IMR-90 (cell line): ENCODE data around the gene TSPAN32. TPM values are rescaled to one million over a fixed set of nuclear protein-coding genes. Genes with fewer than 3 reads are reported as not detected.

ENCODE experiments used
- ATAC-seq: fragments of 200-7000 bp; cut with Tn5 transposase; 2 replicates; pipeline ENCODE4 v1.9.1; 2020; ENCODE audit warnings: low read depth, mild to moderate bottlenecking, moderate library complexity
- BruUV-seq: library from RNA; stranded (reverse); fragments of 400-500 nt; replicated peaks from 2 replicates; lab custom pipeline; 2021; lab: Mats Ljungman, UMichigan
- CTCF ChIA-PET: fragments of 300-600 bp; formaldehyde crosslinking; extraction: SDS; loops from one replicate; lab custom pipeline; 2021; ENCODE audit warnings: antibody characterized with exemption; lab: Yijun Ruan, JAX
- POLR2A ChIA-PET: fragments of 300-600 bp; sonication (Branson Sonifier 250); formaldehyde crosslinking; loops from one replicate; lab custom pipeline; 2022; ENCODE audit warnings: antibody characterized with exemption; ENCODE audit not compliant: unreplicated experiment; lab: Charles Lee
- DNase-seq: peaks from one replicate; pipeline ENCODE4 v3.0.0; 2013
- H2AFZ ChIP-seq: replicated peaks from 2 replicates; pipeline ENCODE3; 2013; ENCODE audit warnings: low read length, mild to moderate bottlenecking; ENCODE audit not compliant: poor library complexity
- H2AK5ac ChIP-seq: 2 replicates; pipeline ENCODE4 v1.6.1; 2013; ENCODE audit warnings: low read depth, low read length, inconsistent platforms
- H2AK9ac ChIP-seq: replicated peaks from 2 replicates; pipeline ENCODE3; 2013; ENCODE audit warnings: mild to moderate bottlenecking, low read depth, low read length, moderate library complexity; ENCODE audit not compliant: poor library complexity
- H2BK120ac ChIP-seq: 2 replicates; pipeline ENCODE4 v1.6.1; 2013; ENCODE audit warnings: low read depth, low read length, inconsistent platforms
- H2BK15ac ChIP-seq: 3 replicates; pipeline ENCODE4 v1.6.1; 2013; ENCODE audit warnings: low read depth, low read length, inconsistent platforms
- H2BK20ac ChIP-seq: 2 replicates; pipeline ENCODE4 v1.6.1; 2013; ENCODE audit warnings: low read depth, mild to moderate bottlenecking, inconsistent platforms, low read length, moderate library complexity
- H2BK5ac ChIP-seq: 2 replicates; pipeline ENCODE4 v1.6.1; 2013; ENCODE audit warnings: mild to moderate bottlenecking, low read depth, low read length, inconsistent platforms; ENCODE audit not compliant: poor library complexity, severe bottlenecking
- H3K14ac ChIP-seq: replicated peaks from 2 replicates; pipeline ENCODE4 v1.6.1; 2013; ENCODE audit warnings: low read depth, low read length, inconsistent platforms
- H3K18ac ChIP-seq: 2 replicates; pipeline ENCODE4 v1.6.1; 2013; ENCODE audit warnings: low read depth, low read length, control low read depth
- H3K23ac ChIP-seq: 2 replicates; pipeline ENCODE4 v1.6.1; 2013; ENCODE audit warnings: low read depth, low read length, inconsistent platforms
- H3K27ac ChIP-seq: 2 replicates; pipeline ENCODE4 v1.5.1; 2013; ENCODE audit warnings: mild to moderate bottlenecking, control low read depth, low read length; ENCODE audit not compliant: insufficient read depth
- H3K27me3 ChIP-seq: 2 replicates; pipeline ENCODE4 v1.6.1; 2013; ENCODE audit warnings: low read length; ENCODE audit not compliant: control insufficient read depth, insufficient read depth
- H3K36me3 ChIP-seq: 2 replicates; pipeline ENCODE4 v1.6.1; 2013; ENCODE audit warnings: low read length, mixed read lengths; ENCODE audit not compliant: control insufficient read depth, insufficient read depth
- H3K4ac ChIP-seq: 2 replicates; pipeline ENCODE4 v1.6.1; 2013; ENCODE audit warnings: low read depth, low read length, inconsistent platforms
- H3K4me1 ChIP-seq: 2 replicates; pipeline ENCODE4 v1.6.1; 2013; ENCODE audit warnings: low read length, mixed read lengths; ENCODE audit not compliant: control insufficient read depth, insufficient read depth
- H3K4me2 ChIP-seq: 2 replicates; pipeline ENCODE4 v1.6.1; 2013; ENCODE audit warnings: low read depth, mild to moderate bottlenecking, control low read depth, low read length, moderate library complexity
- H3K4me3 ChIP-seq: 2 replicates; pipeline ENCODE4 v1.5.1; 2013; ENCODE audit warnings: low read depth, mild to moderate bottlenecking, control low read depth, low read length, moderate library complexity; ENCODE audit not compliant: insufficient read depth
- H3K56ac ChIP-seq: 2 replicates; pipeline ENCODE4 v1.6.1; 2013; ENCODE audit warnings: low read length, inconsistent platforms; ENCODE audit not compliant: insufficient read depth; ENCODE audit errors: extremely low read depth
- H3K79me1 ChIP-seq, 2 experiments: 2 replicates each; pipeline ENCODE4 v1.6.1; 2013; ENCODE audit warnings: low read length in 2 of 2, inconsistent platforms in 1 of 2, low read depth in 1 of 2
- H3K9ac ChIP-seq: 2 replicates; pipeline ENCODE4 v1.6.1; 2013; ENCODE audit warnings: low read depth, low read length, control low read depth
- H3K9me1 ChIP-seq: 2 replicates; pipeline ENCODE4 v1.6.1; 2013; ENCODE audit warnings: low read length, inconsistent platforms; ENCODE audit not compliant: insufficient read depth
- H3K9me3 ChIP-seq: 2 replicates; pipeline ENCODE4 v1.6.1; 2013; ENCODE audit warnings: low read length; ENCODE audit not compliant: control insufficient read depth, insufficient read depth
- H4K20me1 ChIP-seq: 2 replicates; pipeline ENCODE4 v1.6.1; 2013; ENCODE audit warnings: low read length, inconsistent platforms; ENCODE audit not compliant: insufficient read depth
- H4K5ac ChIP-seq: 2 replicates; pipeline ENCODE4 v1.6.1; 2013; ENCODE audit warnings: mild to moderate bottlenecking, low read depth, low read length, control low read depth
- H4K8ac ChIP-seq, 2 experiments: 2 replicates each; pipeline ENCODE4 v1.6.1; 2013; ENCODE audit warnings: low read depth in 2 of 2, low read length in 2 of 2, control low read depth in 1 of 2, inconsistent platforms in 1 of 2
- H4K91ac ChIP-seq: 2 replicates; pipeline ENCODE4 v1.6.1; 2013; ENCODE audit warnings: low read depth, low read length, inconsistent platforms; ENCODE audit not compliant: insufficient read depth
- BHLHE40 ChIP-seq: fragments of 150-350 bp; IDR thresholded peaks from 2 replicates; pipeline ENCODE4 v1.6.1; 2016; ENCODE audit warnings: mild to moderate bottlenecking, low read depth, low read length
- CEBPB ChIP-seq: IDR thresholded peaks from 2 replicates; pipeline ENCODE4 v1.6.1; 2012; ENCODE audit warnings: low read depth, low read length, improper control_type of control experiment
- CTCF ChIP-seq: conservative IDR thresholded peaks from 2 replicates; pipeline ENCODE4 v1.5.1; 2012; ENCODE audit warnings: mild to moderate bottlenecking, low read depth, low read length, improper control_type of control experiment
- ELK1 ChIP-seq: fragments of 150-350 bp; IDR thresholded peaks from 2 replicates; pipeline ENCODE4 v1.6.1; 2016; ENCODE audit warnings: low read depth, mild to moderate bottlenecking, low read length, moderate library complexity, borderline replicate concordance
- MAZ ChIP-seq: IDR thresholded peaks from 2 replicates; pipeline ENCODE4 v1.6.1; 2012; ENCODE audit warnings: low read depth, mild to moderate bottlenecking, low read length, improper control_type of control experiment, moderate library complexity, borderline replicate concordance
- NFE2L2 ChIP-seq: fragments of 150-350 bp; IDR thresholded peaks from 2 replicates; pipeline ENCODE4 v1.6.1; 2016; ENCODE audit warnings: low read depth, mild to moderate bottlenecking, low read length
- RCOR1 ChIP-seq: IDR thresholded peaks from 2 replicates; pipeline ENCODE4 v1.6.1; 2012; ENCODE audit warnings: mild to moderate bottlenecking, low read length, improper control_type of control experiment; ENCODE audit not compliant: insufficient replicate concordance
- WGBS, 2 experiments: methylation state at CpG; one replicate each; pipeline versions ENCODE4 v1.1.5 to v1.1.7; 2013; ENCODE audit warnings: missing lambda C conversion rate in 2 of 2; ENCODE audit not compliant: insufficient read length in 1 of 2; ENCODE audit errors: extremely low coverage in 2 of 2; 5-methylcytosine and 5-hydroxymethylcytosine counted together
- dilution Hi-C: fragments of 300-500 bp; cut with HindIII; formaldehyde crosslinking; loops from one replicate; pipeline ENCODE4 v1.14.3; 2018; ENCODE audit warnings: low sequenced_read_pairs; ENCODE audit not compliant: unreplicated experiment
- in situ Hi-C: fragments of 300-500 bp; cut with MboI; formaldehyde crosslinking; loops from 3 replicates; pipeline ENCODE4 v1.14.3; 2019; ENCODE audit warnings: low sequenced_read_pairs, inconsistent platforms, mixed read lengths
- intact Hi-C: fragments of 100-400 bp; cut with micrococcal nuclease; formaldehyde crosslinking; loops from 2 replicates; pipeline ENCODE4 v1.10.0; 2022
- polyA plus RNA-seq, 3 experiments: library from polyadenylated mRNA; depleted of rRNA; stranded (reverse); fragments of >200 nt; gene quantifications; 2 replicates each; pipeline ENCODE4 v1.2.3, GENCODE V29; 2012; ENCODE audit warnings: low replicate concordance in 1 of 3
- total RNA-seq: library from RNA; depleted of rRNA; stranded (reverse); fragments of >200 nt; gene quantifications from 2 replicates; pipeline ENCODE4 v1.2.3, GENCODE V29; 2012
- TF ChIP-seq, protein P1 (sequence below): fragments of 150-350 bp; IDR thresholded peaks from 2 replicates; pipeline ENCODE4 v1.6.1; 2017; ENCODE audit warnings: mild to moderate bottlenecking, antibody characterized with exemption, low read length, low read depth

The TSPAN32 gene
- total and polyA plus RNA-seq, 2 of the 4 experiments (the other 2 are of a cell fraction): 0.07 TPM; not detected in 1

- intact Hi-C loops (no loop called here), dilution Hi-C loops (no loop called here)
Observed at GRCh38 chr11:2260491-2261364, 41.1 kb upstream of the TSPAN32 start.

More at GRCh38 chr11:2260491-2261364, 41.1 kb upstream of the TSPAN32 start:
- H2BK20ac ChIP-seq: no peak overlapping the region
- peaks cover 47% of the 10 kb centered on the region for H3K27me3 ChIP-seq
- no peak overlapping the region for H3K27ac ChIP-seq
- H2AK5ac ChIP-seq: no peak overlapping the region
- CTCF ChIA-PET: no interaction called here
- H4K5ac ChIP-seq: no peak overlapping the region
- H3K4ac ChIP-seq: no peak overlapping the region
- no peak for ATAC-seq
- no peaks in the 10 kb centered on the region for H3K9me3 ChIP-seq
- H2BK15ac ChIP-seq: no peak overlapping the region
- BruUV-seq: no TSS peak
- H3K79me1 ChIP-seq: no peaks in the 10 kb centered on the region
- no peak overlapping the region for H3K14ac ChIP-seq
- in situ Hi-C loops: no loop called here
- no peak for DNase-seq
- H3K4me3 ChIP-seq: no peak overlapping the region
- no peak overlapping the region for H2AK9ac ChIP-seq
- H4K8ac ChIP-seq: no peak overlapping the region
- 82% methylated on average over 19 of the region's 26 CpGs; no CpG with 5 or more reads in 1 of the 2 experiments for WGBS, 2 experiments
- H2BK120ac ChIP-seq: no peak overlapping the region
- H3K23ac ChIP-seq: no peak overlapping the region
- H3K56ac ChIP-seq: no peak overlapping the region
- no peak overlapping the region for H3K9ac ChIP-seq
- no peaks in the 10 kb centered on the region for H3K9me1 ChIP-seq
- H3K4me1 ChIP-seq: no peaks in the 10 kb centered on the region
- no peaks in the 10 kb centered on the region for H4K20me1 ChIP-seq
- POLR2A ChIA-PET: no interaction called here
- no peak overlapping the region for H4K91ac ChIP-seq
- no peaks in the 10 kb centered on the region for H3K36me3 ChIP-seq
- H2BK5ac ChIP-seq: no peak overlapping the region
- no peak for TF ChIP-seq MAZ
- no peak for TF ChIP-seq CTCF
- no peak for TF ChIP-seq RCOR1
- no peak for TF ChIP-seq ELK1
- no peak for TF ChIP-seq BHLHE40
- TF ChIP-seq, protein P1, sequence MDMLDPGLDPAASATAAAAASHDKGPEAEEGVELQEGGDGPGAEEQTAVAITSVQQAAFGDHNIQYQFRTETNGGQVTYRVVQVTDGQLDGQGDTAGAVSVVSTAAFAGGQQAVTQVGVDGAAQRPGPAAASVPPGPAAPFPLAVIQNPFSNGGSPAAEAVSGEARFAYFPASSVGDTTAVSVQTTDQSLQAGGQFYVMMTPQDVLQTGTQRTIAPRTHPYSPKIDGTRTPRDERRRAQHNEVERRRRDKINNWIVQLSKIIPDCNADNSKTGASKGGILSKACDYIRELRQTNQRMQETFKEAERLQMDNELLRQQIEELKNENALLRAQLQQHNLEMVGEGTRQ: no peak
- no peak for TF ChIP-seq CEBPB
- TF ChIP-seq NFE2L2: no peak
- H2AFZ ChIP-seq: no peak overlapping the region
- no peak overlapping the region for H3K4me2 ChIP-seq
- no peak overlapping the region for H3K18ac ChIP-seq
